NCI-H524 (cell line): ENCODE measurements around the gene THBS3.
"Not testable (repeated sequence)": the region's sequence is repeated elsewhere in the genome, so short reads cannot be mapped to it uniquely, and the experiment has no call there.

ENCODE experiments used
- DNase-seq, 2 experiments: peaks; one replicate each; lab custom pipeline; 2025; lab: John Stamatoyannopoulos, UW

The THBS3 gene

DNA sequence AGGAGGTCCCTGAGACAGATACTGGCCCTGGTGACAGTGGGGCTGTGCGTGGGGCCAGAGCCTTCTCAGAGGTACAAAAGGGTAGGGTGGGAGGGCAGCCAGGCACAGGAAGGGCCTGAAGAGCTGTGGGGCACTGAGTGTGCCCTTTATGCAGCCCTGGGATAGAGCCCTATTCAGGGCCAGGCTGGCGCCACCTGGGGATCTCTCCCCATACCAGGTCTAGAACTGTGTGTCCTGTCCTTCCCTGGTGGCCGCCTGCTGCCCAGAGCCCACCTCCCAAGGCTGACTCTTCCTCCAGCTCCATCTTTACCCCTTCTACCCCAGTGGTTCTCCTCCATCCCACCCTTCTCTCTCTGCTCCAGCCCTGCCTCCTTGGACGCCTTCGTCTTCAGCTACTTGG, 25.8 kb upstream of the THBS3 start:
- not testable (repeated sequence) for DNase-seq

GRCh38 chr1:155232001-155232978, 24.6 kb upstream of the THBS3 start:
- not testable (repeated sequence) for DNase-seq

- not testable (repeated sequence) for DNase-seq
These were observed 23.6 kb upstream of the THBS3 start for GRCh38 chr1:155231302-155231701.

DNA sequence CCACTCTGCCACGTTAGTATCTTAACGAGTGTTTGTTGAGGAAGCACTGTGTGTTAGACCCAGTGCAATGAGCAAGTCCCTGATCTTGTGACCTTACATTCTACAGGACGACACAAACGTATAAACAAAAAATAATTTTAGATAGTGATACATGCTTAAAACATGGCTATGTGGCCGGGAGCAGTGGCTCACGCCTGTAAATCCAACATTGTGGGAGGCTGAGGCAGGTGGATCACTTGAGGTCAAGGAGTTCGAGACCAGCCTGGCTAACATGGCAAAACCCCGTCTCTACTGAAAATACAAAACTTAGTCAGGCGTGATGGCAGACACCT, 20.4 kb upstream of the THBS3 start:
- DNase-seq: no peak

DNA sequence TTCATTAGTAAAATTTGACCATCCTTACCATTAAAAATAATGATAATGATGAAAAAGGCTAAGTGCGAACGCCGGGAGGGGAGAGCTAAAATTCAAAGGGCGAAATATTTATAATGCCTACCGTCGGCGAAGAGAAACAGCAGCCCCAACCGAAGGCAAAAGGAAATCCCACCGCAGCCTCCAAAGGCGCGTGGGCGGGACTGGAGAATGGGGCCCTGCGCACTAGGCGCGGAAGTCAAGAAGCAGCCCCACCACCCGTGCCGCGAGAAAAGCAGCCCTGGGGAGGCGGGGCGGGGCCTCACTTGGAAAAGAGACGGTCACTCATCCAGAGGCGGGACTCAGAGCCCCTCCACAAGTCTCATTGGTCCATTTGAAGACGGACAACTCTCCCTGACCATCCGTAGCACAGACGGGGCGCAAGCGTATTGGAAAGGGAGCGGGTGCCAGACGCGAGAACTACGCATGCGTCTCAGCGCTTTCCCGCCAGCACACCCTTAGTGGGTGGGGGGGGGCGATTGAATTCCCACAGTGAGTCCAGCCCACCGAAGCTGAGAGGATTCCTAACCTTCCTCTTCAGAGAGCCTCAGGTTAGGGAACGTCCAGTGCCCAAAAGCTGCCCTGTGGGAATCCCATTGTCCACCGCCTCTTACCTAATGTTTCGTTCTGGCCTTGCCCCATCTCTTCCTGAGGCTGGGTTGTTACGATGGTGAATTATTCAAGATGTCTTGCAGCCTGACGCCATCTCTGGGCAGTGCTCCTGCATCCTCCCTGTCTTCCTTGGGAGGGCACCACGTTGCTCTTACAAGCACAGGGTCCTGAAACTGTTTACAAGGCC, 19.8 kb upstream of the THBS3 start:
- DNase-seq: peak; percentile 99

DNA sequence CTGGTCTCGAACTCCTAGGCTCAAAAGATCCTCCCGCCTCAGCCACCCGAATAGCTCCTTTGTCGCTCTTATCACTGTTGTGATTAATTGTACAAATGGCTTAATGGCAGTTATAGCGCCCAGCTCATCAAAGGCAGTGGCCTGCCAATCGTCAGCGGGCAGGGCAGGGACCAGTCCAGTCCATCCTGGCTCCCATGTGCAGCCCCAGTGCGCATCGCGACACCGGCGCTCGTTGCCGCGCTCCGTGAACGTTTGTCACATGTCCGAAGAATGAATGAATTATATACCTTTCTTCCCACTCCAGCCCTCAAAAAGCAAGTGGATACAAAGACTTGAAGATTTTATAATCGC, 19.2 kb upstream of the THBS3 start:
- DNase-seq: peak; percentile 35 to 69

DNA sequence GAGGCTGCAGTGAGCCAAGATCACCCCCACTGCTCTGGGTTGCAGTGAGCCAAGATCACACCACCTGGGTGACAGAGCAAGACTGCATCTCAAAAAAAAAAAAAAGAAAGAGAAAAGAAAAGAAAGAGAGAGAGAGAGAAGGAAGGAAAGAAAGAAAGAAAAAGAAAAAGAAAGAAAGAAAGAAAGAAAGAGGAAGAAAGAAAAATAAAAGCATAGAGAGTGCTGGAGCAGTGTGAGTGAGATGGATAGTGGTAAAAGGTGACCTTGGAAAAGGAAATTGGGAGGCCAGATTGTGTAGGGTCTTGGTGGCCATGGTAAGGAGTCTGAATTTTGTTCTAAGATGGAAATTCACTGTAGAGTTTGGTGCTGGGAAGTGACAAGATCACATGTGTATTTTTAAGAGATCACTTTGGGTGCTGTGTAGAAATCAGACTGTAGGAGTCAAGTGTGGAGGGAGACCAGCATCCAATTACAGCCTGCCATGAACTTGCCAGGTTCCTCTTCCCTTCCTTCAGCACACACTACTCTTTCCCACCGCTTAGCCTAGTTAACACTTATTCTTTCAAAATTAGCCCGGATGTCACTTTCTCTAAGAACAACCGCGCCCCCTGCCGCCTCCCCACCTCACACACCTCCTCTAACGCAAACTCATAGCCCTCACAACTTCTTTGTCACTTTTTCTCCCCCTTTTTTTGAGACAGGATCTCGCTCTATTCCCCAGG, 18.7 kb upstream of the THBS3 start:
- DNase-seq: peak; percentile 67 to 81

DNA sequence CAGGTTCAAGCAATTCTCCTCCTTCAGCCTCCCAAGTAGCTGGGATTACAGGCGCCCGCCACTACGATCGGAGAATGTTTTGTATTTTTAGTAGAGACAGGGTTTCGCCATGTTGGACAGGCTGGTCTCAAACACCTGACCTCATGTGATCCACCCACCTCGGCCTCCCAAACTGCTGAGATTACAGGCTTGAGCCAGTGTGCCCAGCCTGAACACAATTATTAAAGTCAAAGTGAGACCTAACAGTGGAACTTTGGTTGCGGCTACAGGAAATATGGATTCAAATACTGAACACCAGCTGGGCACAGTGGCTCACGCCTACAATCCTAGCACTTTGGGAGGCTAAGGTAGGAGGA, 17.7 kb upstream of the THBS3 start:
- DNase-seq: not testable (repeated sequence)

DNA sequence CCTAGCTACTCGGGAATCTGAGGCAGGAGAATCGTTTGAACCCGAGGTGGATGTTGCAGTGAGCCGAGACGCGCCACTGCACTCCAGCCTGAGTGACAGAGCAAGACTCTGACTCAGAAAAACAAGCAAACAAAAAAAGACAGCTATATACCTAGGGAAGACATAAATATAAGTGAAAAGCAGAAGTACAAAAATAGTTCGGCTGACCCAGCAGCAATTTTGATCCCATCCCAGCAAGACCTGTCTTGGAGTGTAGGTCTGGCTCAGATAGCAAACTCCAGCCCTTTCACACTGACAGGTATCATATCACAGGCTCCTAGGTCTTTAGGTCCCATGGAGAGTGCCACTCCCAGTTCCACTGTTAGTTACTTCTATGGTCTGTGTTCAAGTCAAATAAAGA, 15.3 kb upstream of the THBS3 start:
- no peak for DNase-seq

DNA sequence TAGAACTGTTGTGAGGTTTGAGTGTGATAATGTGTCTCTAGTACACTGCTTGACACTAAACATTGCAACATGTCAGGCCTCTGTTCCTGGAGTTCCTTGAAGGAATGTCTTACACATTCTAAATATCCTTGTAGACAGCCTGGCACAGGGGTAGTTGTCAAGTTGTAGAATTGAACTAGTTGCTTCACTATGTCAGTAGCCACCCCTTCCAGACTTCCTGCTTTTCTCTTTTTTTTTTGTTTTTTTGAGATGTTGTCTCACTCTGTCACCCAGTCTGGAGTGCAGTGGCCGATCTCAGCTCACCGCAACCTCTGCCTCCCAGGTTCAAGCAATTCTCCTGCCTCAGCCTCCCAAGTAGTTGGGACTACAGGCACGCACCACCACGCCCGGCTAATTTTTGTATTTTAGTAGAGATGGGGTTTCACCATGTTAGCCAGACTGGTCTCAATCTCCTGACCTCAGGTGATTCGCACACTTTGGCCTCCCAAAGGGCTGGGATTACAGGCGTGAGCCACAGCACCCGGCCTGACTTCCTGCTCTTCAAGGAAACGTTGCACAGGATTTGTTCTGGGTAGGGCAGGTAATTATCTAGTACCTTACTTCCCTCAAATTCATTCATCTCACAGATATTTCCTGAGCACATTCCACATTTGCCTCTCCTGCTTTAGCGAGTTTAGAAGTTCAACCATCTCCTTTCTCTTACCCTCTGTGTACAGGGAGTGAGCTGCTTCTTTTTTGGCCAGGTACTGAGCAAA, 12.7 kb upstream of the THBS3 start:
- not testable (repeated sequence) for DNase-seq

DNA sequence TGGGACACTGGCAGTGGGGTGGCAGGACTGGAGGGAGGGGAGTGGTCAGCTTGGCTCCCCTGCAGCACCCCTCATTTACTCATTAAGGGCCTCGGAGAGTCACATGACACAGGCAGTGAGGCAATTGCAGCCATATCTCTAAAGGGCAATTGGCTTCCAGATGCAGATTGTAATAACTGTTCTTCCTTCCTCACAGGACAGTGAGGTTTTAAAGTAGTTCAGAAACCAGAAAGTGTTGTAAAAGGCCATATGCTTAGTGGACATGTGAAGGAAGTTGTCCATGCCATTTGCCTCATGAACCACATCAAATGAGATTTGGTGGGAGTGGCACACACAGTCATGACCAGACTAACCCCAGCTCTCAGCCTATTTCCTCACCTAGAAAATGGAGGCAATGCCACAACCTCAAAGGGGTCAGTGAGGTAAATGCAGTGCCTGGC, 11.9 kb upstream of the THBS3 start:
- peak in 1 of 2 experiments; percentile 27 for DNase-seq

DNA sequence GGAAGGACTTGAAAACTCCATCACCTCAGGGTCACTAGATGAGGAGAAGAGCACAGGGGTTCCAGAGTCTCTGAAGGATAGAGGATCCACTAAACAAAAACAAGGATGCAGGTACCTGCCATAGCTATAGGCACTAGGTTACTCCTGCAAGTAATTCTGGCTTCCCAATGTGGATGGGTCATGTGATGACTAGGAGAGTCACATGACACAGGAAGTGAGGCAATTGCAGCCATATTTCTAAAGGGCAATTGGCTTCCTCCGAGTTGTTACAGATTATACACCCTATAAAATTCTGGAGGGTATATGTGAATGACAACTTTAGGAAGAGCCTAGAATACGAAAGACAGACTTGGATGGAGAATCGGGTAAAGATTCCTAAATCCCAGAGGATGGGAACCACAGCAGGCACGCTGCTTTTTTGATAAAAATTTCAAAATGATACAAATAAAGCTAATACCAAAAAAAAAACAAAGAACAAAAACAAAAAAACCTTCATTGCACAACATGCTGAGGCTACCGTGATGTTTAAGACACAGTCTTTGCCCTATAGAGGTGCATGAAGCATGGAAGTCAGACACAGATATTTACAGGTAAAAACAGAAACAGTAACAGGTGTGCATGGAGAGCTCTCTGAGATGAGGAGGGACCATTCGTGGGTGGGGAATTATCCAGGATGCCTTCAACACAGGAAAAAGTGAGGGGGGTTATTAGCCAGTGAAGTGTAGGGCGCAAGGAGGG, 11.3 kb upstream of the THBS3 start:
- DNase-seq: peak; percentile 11 to 62

DNA sequence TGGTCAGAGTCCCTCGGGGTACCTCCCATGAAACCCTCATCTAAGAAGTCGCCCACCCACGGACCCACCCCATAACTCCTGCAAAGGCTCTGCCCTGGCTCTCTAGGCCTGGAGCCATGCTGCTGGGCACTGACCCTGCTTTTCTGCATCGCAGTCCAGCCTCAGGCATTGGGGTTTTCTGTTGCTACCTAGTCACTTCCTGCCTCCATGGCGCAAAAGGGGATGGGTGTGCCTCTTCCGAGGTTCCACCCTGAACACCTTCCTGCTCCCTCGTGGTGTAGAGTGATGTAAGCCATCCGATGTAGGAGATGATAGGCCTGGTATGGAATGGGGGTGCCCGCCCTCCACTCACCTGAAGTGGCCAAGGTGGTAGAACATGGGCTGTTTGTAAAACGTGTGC, 7.0 kb upstream of the THBS3 start:
- DNase-seq: not testable (repeated sequence)

DNA sequence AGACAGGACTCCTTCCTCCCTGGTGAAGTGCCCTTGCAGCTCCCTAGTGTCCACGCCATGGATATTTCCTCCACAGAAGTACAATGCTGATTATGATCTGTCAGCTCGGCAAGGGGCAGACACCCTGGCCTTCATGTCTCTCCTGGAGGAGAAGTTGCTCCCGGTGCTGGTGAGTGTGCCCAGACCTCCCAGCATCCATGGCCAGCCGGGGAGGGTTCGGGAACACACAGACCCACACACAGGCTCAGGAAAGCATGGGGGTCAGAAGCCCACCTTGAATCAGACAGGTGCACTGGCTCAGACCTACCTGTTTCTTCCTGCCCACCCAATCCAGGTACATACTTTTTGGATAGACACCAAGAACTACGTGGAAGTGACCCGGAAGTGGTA, 4.3 kb upstream of the THBS3 start:
- not testable (repeated sequence) for DNase-seq

DNA sequence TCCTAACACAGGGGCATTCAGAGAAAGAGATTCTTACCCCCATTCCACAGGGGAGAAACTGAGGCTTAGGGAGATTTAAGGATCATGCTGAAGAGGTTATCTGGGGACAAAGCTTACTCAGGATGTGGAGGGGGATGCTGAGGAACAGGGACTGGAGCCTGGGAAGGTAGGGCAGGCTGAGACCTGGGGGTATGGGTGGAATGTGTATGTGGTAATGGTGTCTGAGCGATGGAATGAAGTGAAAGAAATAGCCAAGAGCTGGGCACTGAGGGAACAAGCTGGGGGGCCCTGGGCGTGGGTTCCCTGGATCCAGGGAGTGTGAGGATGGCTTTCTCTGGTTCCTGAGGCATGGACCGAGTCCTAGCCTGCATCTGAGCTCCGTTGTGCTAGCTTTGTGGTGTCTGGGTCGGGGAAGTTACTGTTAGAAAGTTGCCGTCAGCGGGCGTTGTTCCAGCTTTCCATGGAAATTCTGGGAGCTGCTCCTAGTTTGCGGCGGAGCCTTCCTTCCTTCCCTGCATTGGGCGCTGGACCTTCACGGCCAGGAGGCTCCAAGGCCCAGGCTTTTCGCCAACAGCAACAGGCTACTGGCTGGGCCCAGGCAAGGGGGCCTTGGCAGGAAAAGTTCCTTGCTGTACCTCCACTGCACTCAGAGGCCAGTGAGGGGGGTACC, 3.8 kb upstream of the THBS3 start:
- not testable (repeated sequence) for DNase-seq

- no peak for DNase-seq
These were observed 2.8 kb upstream of the THBS3 start for GRCh38 chr1:155210314-155211104.

DNA sequence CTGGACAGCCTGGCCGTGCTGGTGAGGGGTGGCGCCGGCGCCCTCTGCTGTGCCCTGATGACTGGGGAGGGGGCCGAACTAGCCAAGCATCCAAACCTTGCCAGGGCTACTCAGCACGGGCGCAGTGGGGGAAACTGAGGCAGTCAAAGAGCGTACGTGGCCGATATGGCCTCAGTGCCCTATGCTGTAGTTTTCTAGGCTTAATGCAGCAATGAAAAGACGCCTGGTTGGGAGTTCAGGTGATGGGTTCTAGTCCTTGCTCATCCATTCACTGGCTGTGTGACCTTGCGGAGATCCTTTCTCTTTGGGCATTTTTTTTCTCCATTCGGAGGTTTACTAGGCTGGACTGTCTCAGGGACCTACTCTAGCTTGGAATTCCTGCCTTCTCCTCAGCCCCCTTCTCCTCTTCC, 1.6 kb upstream of the THBS3 start:
- DNase-seq: no peak

DNA sequence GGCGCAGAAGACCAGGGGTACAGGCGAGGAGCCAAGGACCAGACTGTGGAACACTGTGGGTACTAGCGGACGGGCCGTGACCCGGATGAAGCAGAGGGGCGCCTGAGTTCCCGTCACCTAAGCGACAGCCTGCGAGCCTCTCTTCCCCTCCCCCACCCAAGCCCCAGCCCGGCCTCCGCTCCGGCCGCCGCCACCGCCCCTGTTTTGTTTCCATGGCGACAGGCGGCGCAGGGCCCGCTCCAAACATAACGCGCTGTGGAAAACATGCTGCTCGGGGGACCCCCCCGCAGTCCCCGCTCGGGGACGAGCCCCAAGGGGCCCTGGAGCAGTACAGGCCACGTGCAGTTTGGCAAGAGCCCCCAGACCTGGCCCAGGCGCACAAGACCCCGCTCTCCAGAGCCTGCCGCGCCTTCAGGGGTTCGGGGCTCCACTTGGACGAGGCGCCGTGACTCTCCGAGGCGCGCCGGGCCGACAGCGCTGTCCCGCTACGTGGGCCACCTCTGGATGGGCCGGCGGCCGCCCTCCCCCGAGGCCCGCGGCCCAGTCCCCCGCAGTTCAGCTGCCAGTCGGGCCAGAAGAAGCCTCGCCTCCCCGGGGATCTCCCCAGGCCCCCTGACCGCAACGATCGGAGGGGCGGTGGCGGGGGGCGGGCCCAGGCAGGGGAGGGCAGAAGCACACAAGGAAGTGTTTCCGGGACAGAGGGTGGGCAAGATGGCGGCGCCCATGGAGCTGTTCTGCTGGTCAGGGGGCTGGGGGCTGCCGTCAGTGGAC, 1.0 kb upstream of the THBS3 start, which contains the start of gene MTX1:
Gene MTX1, plus strand, starts transcription at position 155 of the 771 bp plus-strand sequence. Its CDS starts 110 bp downstream, at position 265.
- DNase-seq: peak; percentile 54 to 78
